ENCODE results near the gene GALR3. TPM values are rescaled to one million over a fixed set of nuclear protein-coding genes. Genes with fewer than 3 reads are reported as not detected.
A peak's percentile ranks its signal among the peaks of the same experiment; 100 is the strongest.

The GALR3 gene
- total RNA-seq, 1 donor from 2014 or later = not detected

- peak overlapping the region; percentile 97 for H3K4me2 ChIP-seq (ENCODE audit: low read length)
- peaks cover 4% of the 10 kb centered on the region for H4K20me1 ChIP-seq (ENCODE audit: insufficient read depth, low read length)
- peak overlapping the region; percentile 87 for H3K9ac ChIP-seq (ENCODE audit: low read length)
- TF ChIP-seq CTCF (IDR thresholded peaks at IDR 0.05; ENCODE audit: insufficient read depth, low read depth, low read length) (no peak), EZH2 (IDR thresholded peaks at IDR 0.05; ENCODE audit: insufficient read depth, low read length) (no peak)
- no peak overlapping the region for H3K4me3 ChIP-seq (ENCODE audit: insufficient read depth, low read depth, low read length)
- FAIRE-seq = no peak
- Mint-ChIP-seq H3K36me3 (ENCODE audit: low read depth, unreplicated experiment) (peaks cover 1% of the 10 kb centered on the region), H3K9me3 (ENCODE audit: unreplicated experiment) (no peaks in the 10 kb centered on the region), H3K4me3 (ENCODE audit: unreplicated experiment) (peak overlapping the region; percentile 84), H3K27me3 (ENCODE audit: low read depth, unreplicated experiment) (peaks cover 26% of the 10 kb centered on the region), H3K27ac (ENCODE audit: unreplicated experiment) (peak overlapping the region; percentile 80), H3K4me1 (ENCODE audit: low read depth, unreplicated experiment) (peaks cover 6% of the 10 kb centered on the region)
- peaks cover 44% of the 10 kb centered on the region for H3K4me1 ChIP-seq (ENCODE audit: insufficient read depth, low read length)
- DNase-seq (ENCODE audit: low read depth) = no peak
- no peak overlapping the region for H3K27ac ChIP-seq (ENCODE audit: low read depth, low read length)
- H3K79me2 ChIP-seq (ENCODE audit: insufficient read depth, low read length) = peaks cover 5% of the 10 kb centered on the region
- H3K36me3 ChIP-seq (ENCODE audit: insufficient read depth, low read length) = no peaks in the 10 kb centered on the region
- H3K27me3 ChIP-seq (ENCODE audit: insufficient read depth, low read length) = no peaks in the 10 kb centered on the region
- peak overlapping the region; percentile 52 for H2AFZ ChIP-seq (ENCODE audit: low read depth, low read length)
- no peaks in the 10 kb centered on the region for H3K9me3 ChIP-seq (ENCODE audit: insufficient read depth, low read depth, low read length)
Measured at GRCh38 chr22:37803639-37804351, 19.4 kb upstream of the GALR3 start.

GRCh38 chr22:37804352-37804880, 18.8 kb upstream of the GALR3 start:
- Mint-ChIP-seq H3K4me1 (ENCODE audit: low read depth, unreplicated experiment) (peaks cover 6% of the 10 kb centered on the region), H3K36me3 (ENCODE audit: low read depth, unreplicated experiment) (peaks cover 1% of the 10 kb centered on the region), H3K4me3 (ENCODE audit: unreplicated experiment) (no peak overlapping the region), H3K27me3 (ENCODE audit: low read depth, unreplicated experiment) (peaks cover 20% of the 10 kb centered on the region), H3K27ac (ENCODE audit: unreplicated experiment) (no peak overlapping the region), H3K9me3 (ENCODE audit: unreplicated experiment) (no peaks in the 10 kb centered on the region)
- TF ChIP-seq CTCF (IDR thresholded peaks at IDR 0.05; ENCODE audit: insufficient read depth, low read depth, low read length) (no peak), EZH2 (IDR thresholded peaks at IDR 0.05; ENCODE audit: insufficient read depth, low read length) (no peak)
- Histone ChIP-seq H3K4me3 (ENCODE audit: insufficient read depth, low read depth, low read length) (peak overlapping the region; percentile 55), H3K27me3 (ENCODE audit: insufficient read depth, low read length) (no peaks in the 10 kb centered on the region), H3K9me3 (ENCODE audit: insufficient read depth, low read depth, low read length) (no peaks in the 10 kb centered on the region), H2AFZ (ENCODE audit: low read depth, low read length) (peak overlapping the region; percentile 89), H3K36me3 (ENCODE audit: insufficient read depth, low read length) (no peaks in the 10 kb centered on the region), H3K79me2 (ENCODE audit: insufficient read depth, low read length) (peaks cover 11% of the 10 kb centered on the region), H3K4me2 (ENCODE audit: low read length) (peak overlapping the region; percentile 92), H4K20me1 (ENCODE audit: insufficient read depth, low read length) (peaks cover 10% of the 10 kb centered on the region), H3K4me1 (ENCODE audit: insufficient read depth, low read length) (peaks cover 44% of the 10 kb centered on the region), H3K27ac (ENCODE audit: low read depth, low read length) (peak overlapping the region; percentile 62), H3K9ac (ENCODE audit: low read length) (peak overlapping the region; percentile 87)
- DNase-seq (ENCODE audit: low read depth) (no peak), FAIRE-seq (no peak)

Measured in astrocyte (in vitro differentiated cells and primary cell).